OCI-LY7 (cell line): ENCODE measurements around the gene NUDT19. TPM values are rescaled to one million over a fixed set of nuclear protein-coding genes. Genes with fewer than 3 reads are reported as not detected.

Source experiments
- BruUV-seq: library from RNA; stranded (reverse); fragments of 400-500 nt; replicated peaks from 2 replicates; lab custom pipeline; 2021; lab: Mats Ljungman, UMichigan
- CTCF ChIA-PET: fragments of 300-600 bp; sonication (Branson Sonifier 250); formaldehyde crosslinking; loops from one replicate; lab custom pipeline; 2022; ENCODE audit warnings: antibody characterized with exemption; ENCODE audit not compliant: unreplicated experiment; lab: Charles Lee
- POLR2A ChIA-PET: fragments of 300-600 bp; sonication (Branson Sonifier 250); formaldehyde crosslinking; loops from one replicate; lab custom pipeline; 2022; ENCODE audit warnings: antibody characterized with exemption; lab: Charles Lee
- DNase-seq: peaks from one replicate; pipeline ENCODE4 v3.0.0-alpha.2; 2015; ENCODE audit warnings: low spot score
- H2AFZ ChIP-seq: fragments of 200-600 bp; sonication (generic), shearing (Covaris generic); 2 replicates; pipeline ENCODE4 v1.6.1; 2014; ENCODE audit warnings: mild to moderate bottlenecking, antibody characterized with exemption, low read length, moderate library complexity
- H3K27ac ChIP-seq: fragments of 200-600 bp; sonication (generic); 2 replicates; pipeline ENCODE4 v1.5.1; 2014; ENCODE audit warnings: mixed run types, low read depth, mild to moderate bottlenecking, moderate library complexity, low read length, inconsistent platforms; ENCODE audit not compliant: poor library complexity, severe bottlenecking
- H3K36me3 ChIP-seq: fragments of 200-600 bp; sonication (generic); 2 replicates; pipeline ENCODE4 v1.6.1; 2014; ENCODE audit warnings: mild to moderate bottlenecking, antibody characterized with exemption, low read length, moderate library complexity, mixed read lengths; ENCODE audit not compliant: insufficient read depth
- H3K4me1 ChIP-seq: fragments of 200-600 bp; sonication (generic); 2 replicates; pipeline ENCODE4 v1.5.1; 2014; ENCODE audit warnings: mild to moderate bottlenecking, low read length; ENCODE audit not compliant: insufficient read depth, poor library complexity, severe bottlenecking
- H3K4me2 ChIP-seq: fragments of 200-600 bp; sonication (generic); 2 replicates; pipeline ENCODE4 v1.6.1; 2014; ENCODE audit warnings: mild to moderate bottlenecking, low read length
- H3K4me3 ChIP-seq: fragments of 200-600 bp; sonication (generic); 2 replicates; pipeline ENCODE4 v1.5.1; 2014; ENCODE audit warnings: mild to moderate bottlenecking, low read depth, low read length; ENCODE audit not compliant: poor library complexity, severe bottlenecking
- H3K79me2 ChIP-seq: fragments of 200-600 bp; sonication (generic); 2 replicates; pipeline ENCODE4 v1.6.1; 2016; ENCODE audit warnings: low read depth, mild to moderate bottlenecking, low read length, moderate library complexity, mixed read lengths; ENCODE audit not compliant: insufficient read depth
- H3K9me2 ChIP-seq: fragments of 200-600 bp; sonication (generic); 2 replicates; pipeline ENCODE4 v1.6.1; 2016; ENCODE audit warnings: mild to moderate bottlenecking, low read length, mixed read lengths; ENCODE audit not compliant: insufficient read depth
- H3K9me3 ChIP-seq: fragments of 200-600 bp; sonication (generic); 2 replicates; pipeline ENCODE4 v1.6.1; 2014; ENCODE audit warnings: mild to moderate bottlenecking, mixed run types, low read length, mixed read lengths
- H4K20me1 ChIP-seq: fragments of 200-600 bp; sonication (generic); 2 replicates; pipeline ENCODE4 v1.6.1; 2014; ENCODE audit warnings: mild to moderate bottlenecking, antibody characterized with exemption, low read length, moderate library complexity, mixed read lengths; ENCODE audit not compliant: insufficient read depth
- CTCF ChIP-seq: fragments of 200-600 bp; sonication (generic); conservative IDR thresholded peaks from 2 replicates; pipeline ENCODE4 v1.5.1; 2014; ENCODE audit warnings: mild to moderate bottlenecking, antibody characterized with exemption, low read length, moderate library complexity, mixed read lengths
- EZH2phosphoT487 ChIP-seq: fragments of 200-600 bp; sonication (generic); IDR thresholded peaks from 2 replicates; pipeline ENCODE4 v1.6.1; 2018; ENCODE audit warnings: low read depth, borderline replicate concordance, mild to moderate bottlenecking, mixed run types, antibody characterized with exemption, low read length, moderate library complexity, mixed read lengths
- intact Hi-C: fragments of 100-400 bp; cut with micrococcal nuclease; formaldehyde crosslinking; loops from one replicate; pipeline ENCODE4 v1.10.0; 2022; ENCODE audit not compliant: unreplicated experiment
- total RNA-seq, 2 experiments: library from RNA; depleted of rRNA in 1 of 2; stranded (reverse); fragments of >200 nt in 1 of 2; shearing (Covaris generic) in 1 of 2; gene quantifications; 2 replicates each; pipeline ENCODE4 v1.2.3, GENCODE V29; 2014 to 2022

The NUDT19 gene
- total RNA-seq, 2 experiments from 2014 or later, result 3.4 to 6.8 TPM

GRCh38 chr19:32717496-32717895 is 25.9 kb downstream of the NUDT19 start:
- Histone ChIP-seq H3K36me3 (no peaks in the 10 kb centered on the region), H3K4me1 (no peaks in the 10 kb centered on the region), H3K27ac (no peak overlapping the region), H3K79me2 (no peaks in the 10 kb centered on the region), H4K20me1 (no peaks in the 10 kb centered on the region), H3K9me3 (no peaks in the 10 kb centered on the region), H3K4me3 (no peak overlapping the region), H3K9me2 (no peaks in the 10 kb centered on the region), H3K4me2 (no peak overlapping the region), H2AFZ (no peak overlapping the region)
- CTCF ChIA-PET, result no interaction called here
- no peak for DNase-seq
- POLR2A ChIA-PET, result no interaction called here
- no TSS peak for BruUV-seq
- intact Hi-C loops, result no loop called here
- no peak for TF ChIP-seq EZH2phosphoT487
- TF ChIP-seq CTCF, result no peak

GRCh38 chr19:32718286-32718685 is 26.7 kb downstream of the NUDT19 start:
- H3K27ac ChIP-seq, result no peak overlapping the region

DNA sequence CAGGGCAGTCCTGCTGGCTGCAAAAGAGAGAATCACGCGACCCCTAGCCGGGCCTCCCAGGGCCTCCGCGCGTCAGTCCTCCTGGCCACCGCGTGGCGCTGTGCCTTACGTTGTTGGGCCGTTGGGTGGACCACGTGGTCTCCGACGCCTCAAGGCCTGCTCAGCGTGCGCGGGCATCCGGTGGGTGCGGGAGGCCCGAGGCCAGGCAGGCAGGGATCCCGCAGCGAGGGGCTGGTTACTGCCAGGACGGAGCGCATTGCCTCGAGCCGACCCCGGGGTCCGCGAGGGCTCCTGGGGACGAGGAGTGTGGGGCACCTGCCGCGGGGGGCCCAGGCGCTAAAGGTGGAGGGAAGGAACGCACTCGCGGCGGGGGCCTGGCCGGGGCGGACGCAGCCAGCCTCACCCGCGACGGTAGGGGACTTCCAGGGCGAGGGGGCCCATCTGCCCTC is 28.0 kb downstream of the NUDT19 start, which contains the start of gene TDRD12:
TSS of gene TDRD12 (plus strand) at position 157 of the 449 bp plus-strand sequence. CDS start 306 bp downstream, outside the sequence.
- H3K79me2 ChIP-seq, result no peaks in the 10 kb centered on the region
- intact Hi-C loops, result no loop called here
- no TSS peak for BruUV-seq
- no peaks in the 10 kb centered on the region for H3K4me1 ChIP-seq
- no peak for DNase-seq
- no peak within 1 kb of the TSS for H3K4me2 ChIP-seq
- H3K4me3 ChIP-seq, result no peak within 1 kb of the TSS
- CTCF ChIA-PET, result no interaction called here
- H2AFZ ChIP-seq, result no peak within 1 kb of the TSS
- no peaks in the 10 kb centered on the region for H3K36me3 ChIP-seq
- H3K27ac ChIP-seq, result no peak within 1 kb of the TSS
- TF ChIP-seq EZH2phosphoT487 (no peak), CTCF (peak; percentile 22; the same call in 1 of the 2 replicates)
- H3K9me3 ChIP-seq, result no peaks in the 10 kb centered on the region
- H3K9me2 ChIP-seq, result no peaks in the 10 kb centered on the region
- H4K20me1 ChIP-seq, result no peaks in the 10 kb centered on the region
- POLR2A ChIA-PET, result no interaction called here

More at GRCh38 chr19:32718286-32718685, 26.7 kb downstream of the NUDT19 start:
- intact Hi-C loops, result no loop called here
- Histone ChIP-seq H3K4me2 (no peak overlapping the region), H4K20me1 (no peaks in the 10 kb centered on the region), H3K9me3 (no peaks in the 10 kb centered on the region), H3K9me2 (no peaks in the 10 kb centered on the region), H3K4me1 (no peaks in the 10 kb centered on the region), H3K4me3 (no peak overlapping the region), H2AFZ (no peak overlapping the region), H3K79me2 (no peaks in the 10 kb centered on the region), H3K36me3 (no peaks in the 10 kb centered on the region)
- CTCF ChIA-PET, result no interaction called here
- no TSS peak for BruUV-seq
- no peak for TF ChIP-seq EZH2phosphoT487
- DNase-seq, result no peak
- POLR2A ChIA-PET, result no interaction called here
